GM15510 (cell line): ENCODE data around the gene GJC1.

ENCODE experiments used
- POLR2A ChIP-seq: IDR thresholded peaks from 3 replicates; pipeline ENCODE4 v1.6.1; 2011; ENCODE audit warnings: borderline replicate concordance; ENCODE audit not compliant: insufficient read length; ENCODE audit errors: extremely low read depth

The GJC1 gene

DNA sequence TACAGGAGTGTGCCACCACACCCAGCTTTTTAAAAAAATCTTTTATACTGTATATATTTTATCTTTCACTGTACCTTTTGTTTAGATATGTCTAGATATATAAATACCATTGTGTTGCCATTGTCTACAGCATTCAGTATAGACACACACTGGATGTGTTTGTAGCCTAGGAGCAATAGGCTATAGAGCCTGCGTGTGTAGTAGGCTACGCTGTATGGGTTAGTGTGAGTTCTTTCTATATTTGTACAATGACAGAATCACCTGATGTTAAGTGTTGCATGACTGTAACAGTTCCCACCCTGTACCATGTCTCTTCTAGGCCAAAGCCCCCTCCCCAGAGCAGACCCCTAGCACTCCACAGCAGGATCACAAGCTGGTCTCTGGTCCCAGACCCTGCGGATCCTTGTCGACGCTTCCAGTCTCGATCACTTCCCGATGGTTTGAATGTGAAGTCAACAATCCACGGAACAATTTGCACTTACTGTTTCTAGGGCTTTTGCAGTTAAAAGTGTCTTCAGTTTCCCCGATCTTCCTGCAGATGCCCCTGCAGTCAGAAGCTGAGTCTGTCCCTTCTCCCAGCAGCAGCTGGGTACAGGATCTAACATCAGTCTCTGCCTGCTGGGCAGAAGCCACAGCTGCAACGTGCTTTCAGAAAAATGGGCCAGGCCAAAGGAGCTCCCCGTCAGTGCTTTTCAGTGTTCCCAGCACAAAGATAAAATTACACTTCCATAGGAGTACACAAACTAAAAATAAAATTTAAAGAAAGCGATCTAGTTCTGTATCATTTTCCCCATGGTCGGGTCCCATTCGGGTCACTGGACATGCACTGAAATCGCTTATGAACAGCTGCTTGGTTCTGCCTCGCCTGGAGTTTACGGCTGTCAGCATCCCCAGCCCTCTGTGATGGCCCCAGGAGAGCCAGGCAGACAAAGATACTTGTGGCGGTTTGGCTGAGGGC lies 35.9 kb downstream of the GJC1 start:
- TF ChIP-seq POLR2A, result no peak

DNA sequence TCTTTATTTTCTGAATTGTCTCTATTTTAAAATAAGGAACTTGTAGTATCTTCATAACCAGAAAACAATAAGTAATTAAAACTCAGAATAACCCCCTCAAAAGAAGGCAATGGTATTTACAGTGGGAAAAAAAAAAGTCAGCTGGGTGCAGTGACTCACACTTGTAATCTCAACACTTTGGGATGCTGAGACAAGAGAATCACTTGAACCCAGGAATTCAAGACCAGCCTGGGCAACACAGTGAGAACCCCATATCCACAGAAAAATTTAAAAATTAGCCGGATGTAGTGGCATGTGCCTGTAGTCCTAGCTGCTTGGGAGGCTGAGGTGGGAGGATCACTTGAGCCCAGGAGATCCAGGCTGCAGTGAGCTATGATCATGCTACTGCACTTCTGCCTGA lies 37.8 kb downstream of the GJC1 start:
- TF ChIP-seq POLR2A, result no peak

DNA sequence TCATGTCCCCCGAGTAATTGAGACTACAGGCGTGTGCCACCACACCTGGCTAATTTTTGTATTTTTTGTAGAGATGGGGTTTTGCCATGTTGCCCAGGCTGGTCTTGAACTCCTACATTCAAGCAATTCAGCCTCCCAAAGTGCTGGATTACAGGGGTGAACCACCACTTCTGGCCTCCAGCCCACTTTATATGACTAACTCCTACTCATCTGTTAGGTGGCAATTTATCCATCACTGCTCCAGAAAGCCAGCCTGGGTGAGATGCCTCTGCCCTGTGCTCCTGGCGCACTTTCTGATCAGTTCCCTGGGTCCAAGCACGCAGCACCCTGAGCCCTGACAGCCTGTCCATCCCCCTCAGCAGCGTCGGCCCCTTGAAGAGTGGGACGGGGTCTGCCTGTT lies 41.9 kb downstream of the GJC1 start:
- no peak for TF ChIP-seq POLR2A

DNA sequence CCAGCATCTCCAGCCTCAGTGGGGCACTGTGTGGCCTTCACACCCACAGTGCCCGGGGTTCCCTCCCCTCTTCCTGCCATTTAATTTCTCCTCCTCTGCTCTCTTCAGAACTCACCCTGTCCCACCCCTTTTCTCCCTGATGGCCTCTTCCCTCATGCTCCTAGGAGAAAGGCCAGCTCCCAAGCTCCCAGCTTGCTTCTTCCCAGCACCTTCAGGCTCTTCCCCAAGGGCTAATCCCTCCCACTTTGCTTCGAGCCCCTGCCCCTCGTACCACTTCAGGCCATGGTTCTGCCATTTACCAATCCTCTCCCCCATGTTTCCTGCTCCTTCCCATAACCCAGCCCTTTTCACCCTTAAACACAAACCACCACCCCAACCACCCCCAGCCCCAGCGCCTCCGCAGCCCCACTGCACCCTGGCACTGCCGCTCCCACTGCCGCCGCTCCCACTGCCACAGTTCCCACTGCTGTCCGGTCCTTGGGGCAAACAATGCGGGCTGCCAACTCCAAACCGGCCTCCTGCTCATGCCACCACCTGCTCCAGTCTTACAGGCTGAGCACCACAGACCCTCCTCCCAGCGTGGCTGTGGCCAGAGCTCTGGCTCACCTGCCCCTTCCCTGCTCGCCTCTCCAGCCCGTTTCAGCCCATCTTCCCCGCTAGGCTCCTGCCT lies 42.7 kb downstream of the GJC1 start:
- TF ChIP-seq POLR2A, result no peak

DNA sequence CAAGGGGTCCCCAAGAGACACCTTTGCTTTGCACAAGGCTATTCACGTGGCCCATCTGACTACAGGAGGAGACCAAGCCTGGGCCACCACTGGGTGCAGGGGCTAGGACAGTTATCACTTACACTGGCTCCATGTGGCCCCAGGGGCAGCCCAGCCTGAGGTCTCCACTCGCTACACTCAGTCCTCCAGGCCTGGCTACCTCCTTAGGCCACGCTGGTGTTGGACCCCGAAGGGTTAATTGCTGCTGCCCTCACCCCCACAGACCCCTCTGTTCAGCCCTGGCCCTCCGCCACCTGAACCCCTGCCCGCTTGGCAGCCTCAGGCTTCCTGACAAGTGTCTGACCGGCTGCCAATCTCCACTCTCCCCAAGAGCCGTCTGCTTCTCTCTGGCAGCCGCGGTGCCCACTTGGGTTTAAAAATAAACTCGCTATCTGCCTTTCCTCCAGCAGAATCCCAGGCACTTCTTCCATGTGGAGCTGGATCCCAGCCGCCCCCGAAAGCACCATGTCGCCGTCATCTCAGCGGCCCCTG lies 43.5 kb downstream of the GJC1 start:
- no peak for TF ChIP-seq POLR2A

DNA sequence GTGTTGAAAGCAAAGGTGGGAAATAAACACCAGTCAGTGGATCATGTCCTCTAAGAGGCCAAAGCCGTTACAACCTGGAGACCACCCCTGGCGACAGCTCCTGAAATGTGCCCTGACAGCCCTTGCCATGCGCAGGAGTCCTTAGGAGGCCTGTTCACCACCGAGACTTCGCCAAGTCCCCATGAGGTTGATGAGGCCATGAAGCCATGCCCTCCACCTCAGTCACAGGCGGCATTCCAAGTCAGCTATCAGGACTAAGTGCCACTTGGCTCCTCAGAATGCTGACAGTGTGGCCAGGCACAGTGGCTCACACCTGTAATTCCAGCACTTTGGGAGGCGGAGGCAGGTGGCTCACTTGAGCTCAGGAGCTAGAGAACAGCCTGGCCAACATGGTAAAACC lies 44.2 kb downstream of the GJC1 start:
- no peak for TF ChIP-seq POLR2A

DNA sequence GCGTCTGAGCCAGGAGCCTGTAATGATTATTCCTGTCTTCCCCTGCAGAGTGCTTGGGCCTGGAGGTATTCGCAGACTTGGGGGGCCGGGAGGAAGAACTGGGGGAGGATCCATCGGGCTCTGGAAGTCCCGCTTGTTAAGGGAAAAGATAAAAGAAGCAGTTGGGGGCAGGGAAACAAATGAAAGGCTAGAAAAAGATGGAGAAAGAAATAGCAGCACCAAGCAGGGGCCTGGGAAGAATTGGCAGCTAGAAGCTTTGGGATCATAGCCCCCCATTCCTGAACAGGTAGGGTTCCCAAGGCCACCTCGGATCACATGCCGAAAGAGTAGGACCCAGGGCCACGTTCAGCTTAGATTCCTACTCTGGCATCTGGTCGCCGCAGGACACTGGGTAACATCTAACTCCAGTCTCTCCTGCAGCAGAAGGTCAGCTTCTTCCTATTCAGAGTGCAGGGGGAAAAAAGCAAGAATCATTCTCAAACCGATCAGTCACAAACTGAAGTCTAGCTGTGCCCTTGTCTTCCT lies 47.7 kb downstream of the GJC1 start:
- no peak for TF ChIP-seq POLR2A

DNA sequence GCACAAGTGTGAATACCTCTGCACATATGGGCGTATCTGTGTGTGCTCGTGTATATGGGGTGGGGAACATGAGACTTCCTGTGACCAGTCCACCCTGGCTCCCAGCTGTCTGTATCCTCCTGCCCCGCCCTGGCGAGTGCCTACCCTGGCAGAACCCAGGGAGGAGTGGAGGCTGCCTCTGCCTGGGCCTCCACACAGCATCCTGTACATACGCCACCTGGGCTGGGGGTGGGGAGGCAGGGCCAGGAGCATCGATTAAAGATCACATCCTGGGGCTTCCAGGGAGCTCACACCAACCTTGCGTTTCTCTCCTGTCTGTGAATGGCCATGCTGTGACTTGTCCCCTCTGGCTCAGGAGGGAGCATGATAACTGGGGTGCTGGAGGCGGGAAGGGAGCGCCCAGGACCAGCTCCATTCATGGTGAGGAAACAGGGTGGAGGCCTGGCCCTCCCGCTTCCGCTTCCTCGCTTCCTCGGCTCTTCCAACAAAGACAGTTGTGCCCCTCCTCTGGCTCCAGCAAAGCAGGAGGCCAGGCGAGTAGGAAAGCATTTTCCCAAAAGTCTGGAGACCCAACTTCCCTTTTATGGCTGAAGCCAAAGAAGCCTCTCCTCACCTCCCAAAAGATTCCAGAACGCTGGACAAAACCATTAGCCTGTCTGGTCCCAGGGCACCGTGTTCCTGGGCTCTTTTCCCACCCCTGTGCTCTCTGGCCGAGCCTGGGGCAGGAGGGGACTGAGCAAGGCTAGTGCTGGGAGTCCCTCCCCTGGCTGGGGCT lies 48.3 kb downstream of the GJC1 start:
- no peak for TF ChIP-seq POLR2A

DNA sequence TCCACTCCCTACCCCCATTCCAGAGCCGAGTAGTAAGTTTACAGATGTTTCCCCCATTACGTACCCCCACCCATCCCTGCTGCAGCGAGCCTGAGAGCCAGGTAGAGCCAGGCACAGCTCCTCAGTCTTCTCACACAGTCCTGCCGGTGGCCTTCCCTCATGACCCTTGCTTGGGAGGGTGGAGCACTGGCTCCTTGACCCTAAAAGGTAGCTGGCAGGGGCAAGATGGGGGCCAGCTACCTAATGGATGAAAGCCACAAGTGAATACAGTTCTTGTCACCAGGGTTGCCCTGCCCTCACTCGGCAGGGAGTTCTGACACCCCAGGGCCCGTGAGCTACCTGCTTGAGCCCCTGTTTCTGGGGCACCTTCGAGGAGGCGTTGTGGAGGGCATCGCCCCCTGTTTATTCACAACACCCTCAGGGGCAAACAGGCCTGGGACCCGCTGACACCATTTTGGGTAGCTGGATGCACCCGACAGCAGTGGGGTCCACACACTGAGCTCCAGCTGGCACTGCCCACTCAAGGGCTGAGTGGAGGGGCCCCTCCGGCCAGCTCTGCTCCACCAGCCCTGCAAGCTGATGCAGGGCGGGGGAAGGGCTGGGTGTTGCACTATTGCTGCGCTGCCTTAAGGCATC lies 49.1 kb downstream of the GJC1 start:
- TF ChIP-seq POLR2A, result no peak

DNA sequence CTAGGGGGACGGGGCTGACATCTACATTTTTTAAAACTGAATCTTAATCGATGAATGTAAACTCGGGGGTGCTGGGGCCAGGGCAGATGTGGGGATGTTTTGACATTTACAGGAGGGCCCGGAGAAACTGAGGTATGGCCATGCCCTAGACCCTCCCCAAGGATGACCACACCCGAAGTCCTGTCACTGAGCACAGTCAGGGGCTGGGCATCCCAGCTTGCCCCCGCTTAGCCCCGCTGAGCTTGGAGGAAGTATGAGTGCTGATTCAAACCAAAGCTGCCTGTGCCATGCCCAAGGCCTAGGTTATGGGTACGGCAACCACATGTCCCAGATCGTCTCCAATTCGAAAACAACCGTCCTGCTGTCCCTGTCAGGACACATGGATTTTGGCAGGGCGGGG lies 49.9 kb downstream of the GJC1 start:
- no peak for TF ChIP-seq POLR2A

DNA sequence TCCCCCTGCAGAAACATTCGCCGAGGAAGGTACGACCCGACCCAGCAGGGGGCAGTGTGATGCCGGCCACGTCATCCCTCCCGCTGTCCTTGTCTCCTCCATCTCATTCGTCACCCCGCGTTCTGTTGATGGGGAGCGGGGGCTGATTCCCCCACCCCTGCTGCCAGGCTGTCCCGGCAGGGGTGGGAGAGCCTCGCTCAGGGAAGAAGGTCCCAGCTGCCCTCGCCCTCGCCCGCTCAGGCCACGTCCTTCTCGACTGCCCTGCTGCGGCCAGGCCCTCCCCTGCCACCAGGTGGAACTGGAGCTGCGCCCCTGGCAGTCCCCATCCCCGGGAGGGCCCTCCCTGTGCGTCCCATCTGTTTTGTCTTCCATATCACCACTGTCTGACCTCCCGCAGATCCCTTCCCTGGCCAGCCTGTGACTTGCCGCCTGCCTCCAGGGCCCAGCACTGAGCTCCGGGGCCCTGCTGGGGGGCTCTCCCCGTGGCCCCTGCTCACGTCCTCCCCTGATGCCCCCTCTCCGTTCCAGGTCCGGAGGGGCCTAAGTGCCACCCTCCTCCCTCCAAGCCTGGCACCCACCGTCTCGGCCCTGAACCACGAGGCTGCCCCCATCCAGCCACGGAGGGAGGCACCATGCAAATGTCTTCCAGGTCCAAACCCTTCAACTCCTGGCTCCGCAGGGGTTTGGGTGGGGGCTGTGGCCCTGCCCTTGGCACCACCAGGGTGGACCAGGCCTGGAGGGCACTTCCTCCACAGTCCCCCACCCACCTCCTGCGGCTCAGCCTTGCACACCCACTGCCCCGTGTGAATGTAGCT lies 50.7 kb downstream of the GJC1 start:
- TF ChIP-seq POLR2A, result no peak

DNA sequence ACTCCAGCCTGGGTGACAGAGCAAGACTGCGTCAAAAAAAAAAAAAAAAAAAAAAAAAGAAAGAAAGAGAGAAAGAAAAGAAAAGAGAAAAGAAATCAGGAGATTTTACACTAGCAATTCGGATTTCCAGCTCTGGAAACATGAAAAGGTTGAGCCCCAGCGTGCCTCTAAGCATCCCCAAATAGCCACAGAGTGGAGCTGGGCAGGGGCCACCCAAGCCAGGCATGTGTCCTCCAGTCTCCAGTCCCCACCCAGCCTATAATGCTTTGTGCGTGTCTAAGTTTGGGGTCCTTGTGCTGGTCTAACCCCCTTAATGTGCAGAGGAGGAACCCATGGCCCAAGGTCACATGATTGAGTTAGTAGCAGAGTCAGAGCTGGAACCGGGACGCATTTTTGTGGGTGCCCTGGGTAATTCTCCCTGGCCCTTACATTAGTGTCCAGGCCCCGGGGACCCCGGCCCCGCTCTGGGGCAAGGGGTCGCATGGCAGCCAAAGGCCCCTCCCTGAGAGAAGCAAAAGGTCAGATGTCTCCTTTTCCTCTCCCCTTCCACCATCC lies 51.4 kb downstream of the GJC1 start:
- TF ChIP-seq POLR2A, result no peak

DNA sequence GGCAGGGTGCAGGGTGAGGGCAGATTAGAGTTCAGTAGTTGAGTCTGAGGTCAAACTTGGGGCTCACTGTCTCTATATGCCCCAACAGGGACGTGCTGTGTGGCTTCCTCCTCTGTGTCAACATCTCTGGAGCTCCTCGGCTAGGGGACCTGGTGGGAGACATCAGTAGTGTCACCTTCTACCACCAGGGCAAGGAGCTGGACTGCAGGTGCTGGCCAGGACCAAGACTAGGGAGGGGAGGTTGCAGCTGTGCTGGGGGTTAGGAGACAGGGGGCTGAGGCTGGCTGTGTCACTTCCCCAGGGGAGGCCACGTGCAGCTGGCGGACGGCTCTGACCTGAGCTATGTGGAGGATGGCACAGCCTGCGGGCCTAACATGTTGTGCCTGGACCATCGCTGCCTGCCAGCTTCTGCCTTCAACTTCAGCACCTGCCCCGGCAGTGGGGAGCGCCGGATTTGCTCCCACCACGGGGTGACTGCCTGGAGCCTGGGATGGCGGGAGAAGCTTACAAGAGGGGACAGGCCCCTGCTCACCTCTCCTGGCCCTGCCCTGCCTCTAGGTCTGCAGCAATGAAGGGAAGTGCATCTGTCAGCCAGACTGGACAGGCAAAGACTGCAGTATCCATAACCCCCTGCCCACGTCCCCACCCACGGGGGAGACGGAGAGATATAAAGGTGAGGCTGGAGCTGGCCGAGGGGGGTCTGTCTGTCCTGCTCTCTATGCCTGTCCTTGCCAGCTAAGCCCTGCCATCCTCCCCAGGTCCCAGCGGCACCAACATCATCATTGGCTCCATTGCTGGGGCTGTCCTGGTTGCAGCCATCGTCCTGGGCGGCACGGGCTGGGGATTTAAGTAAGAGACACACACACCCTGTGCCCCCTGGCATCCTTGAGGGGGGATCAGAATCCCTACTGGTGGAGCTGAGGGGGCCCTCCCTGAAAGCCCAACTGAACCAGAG lies 52.4 kb downstream of the GJC1 start:
- no peak for TF ChIP-seq POLR2A
